ENCODE data around the gene TPSAB1.
"Not testable (repeated sequence)": the region's sequence is repeated elsewhere in the genome, so short reads cannot be mapped to it uniquely, and the experiment has no call there.

GRCh38 chr16:1236659-1237058, 3.8 kb upstream of the TPSAB1 start:
- not testable (repeated sequence) for TF ChIP-seq CTCF (IDR thresholded peaks at IDR 0.05; ENCODE audit: insufficient read depth, low read depth, low read length); EZH2 (IDR thresholded peaks at IDR 0.05; ENCODE audit: insufficient read depth, low read length)
